Breast epithelium (tissue), 3 donors: ENCODE results near the gene TMA16.

Experiments
- POLR2A ChIP-seq: fragments of 450-650 bp; IDR thresholded peaks from one replicate; pipeline ENCODE4 v1.6.1; 2016; ENCODE audit warnings: antibody characterized with exemption, mild to moderate bottlenecking, moderate library complexity
- POLR2AphosphoS5 ChIP-seq, 3 donors: sonication (generic); formaldehyde crosslinking; IDR thresholded peaks; one replicate each; pipeline ENCODE4 v1.6.1; 2017; ENCODE audit warnings: antibody characterized with exemption in 3 of 3
- TF ChIP-seq, protein P1 (sequence below), 3 donors: fragments of 450-650 bp; IDR thresholded peaks; one replicate each; pipeline ENCODE4 v1.5.1; 2016 to 2017; ENCODE audit warnings: antibody characterized with exemption in 3 of 3, mild to moderate bottlenecking in 3 of 3, moderate library complexity in 3 of 3

- TF ChIP-seq, protein P1, sequence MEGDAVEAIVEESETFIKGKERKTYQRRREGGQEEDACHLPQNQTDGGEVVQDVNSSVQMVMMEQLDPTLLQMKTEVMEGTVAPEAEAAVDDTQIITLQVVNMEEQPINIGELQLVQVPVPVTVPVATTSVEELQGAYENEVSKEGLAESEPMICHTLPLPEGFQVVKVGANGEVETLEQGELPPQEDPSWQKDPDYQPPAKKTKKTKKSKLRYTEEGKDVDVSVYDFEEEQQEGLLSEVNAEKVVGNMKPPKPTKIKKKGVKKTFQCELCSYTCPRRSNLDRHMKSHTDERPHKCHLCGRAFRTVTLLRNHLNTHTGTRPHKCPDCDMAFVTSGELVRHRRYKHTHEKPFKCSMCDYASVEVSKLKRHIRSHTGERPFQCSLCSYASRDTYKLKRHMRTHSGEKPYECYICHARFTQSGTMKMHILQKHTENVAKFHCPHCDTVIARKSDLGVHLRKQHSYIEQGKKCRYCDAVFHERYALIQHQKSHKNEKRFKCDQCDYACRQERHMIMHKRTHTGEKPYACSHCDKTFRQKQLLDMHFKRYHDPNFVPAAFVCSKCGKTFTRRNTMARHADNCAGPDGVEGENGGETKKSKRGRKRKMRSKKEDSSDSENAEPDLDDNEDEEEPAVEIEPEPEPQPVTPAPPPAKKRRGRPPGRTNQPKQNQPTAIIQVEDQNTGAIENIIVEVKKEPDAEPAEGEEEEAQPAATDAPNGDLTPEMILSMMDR (IDR thresholded peaks at IDR 0.05), result no peak
- TF ChIP-seq POLR2AphosphoS5 (IDR thresholded peaks at IDR 0.05) (no peak), POLR2A (no peak)
Observed at GRCh38 chr4:163565226-163566135, 71.0 kb downstream of the TMA16 start.
